Testis (tissue), 3 donors: ENCODE results near the gene KBTBD12. TPM values are rescaled to one million over a fixed set of nuclear protein-coding genes. Genes with fewer than 3 reads are reported as not detected.

ENCODE experiments used
- DNase-seq: peaks from one replicate; pipeline ENCODE4 v3.0.0-alpha.2; 2019
- H3K27ac ChIP-seq, 2 donors: fragments of 200-600 bp; sonication (generic); one replicate each; pipeline ENCODE4 v1.5.1; 2019
- H3K27me3 ChIP-seq: fragments of 200-600 bp; sonication (generic); one replicate; pipeline ENCODE4 v1.5.1; 2019
- H3K36me3 ChIP-seq: fragments of 200-600 bp; sonication (generic); one replicate; pipeline ENCODE4 v1.5.1; 2017; ENCODE audit warnings: low read depth; ENCODE audit errors: missing control alignments
- H3K4me1 ChIP-seq: fragments of 200-600 bp; sonication (generic); one replicate; pipeline ENCODE4 v1.5.1; 2019
- H3K4me3 ChIP-seq, 2 donors: fragments of 200-600 bp; sonication (generic); one replicate each; pipeline ENCODE4 v1.5.1; 2017 to 2019
- H3K9me3 ChIP-seq: fragments of 200-600 bp; sonication (generic); one replicate; pipeline ENCODE4 v1.5.1; 2017
- POLR2A ChIP-seq: fragments of 450-650 bp; IDR thresholded peaks from one replicate; pipeline ENCODE4 v1.6.1; 2017; ENCODE audit warnings: antibody characterized with exemption, mild to moderate bottlenecking, moderate library complexity
- WGBS, 2 donors: methylation state at CpG; one replicate each; pipeline ENCODE4 v1.1.5; 2018; 5-methylcytosine and 5-hydroxymethylcytosine counted together
- intact Hi-C: fragments of 100-400 bp; cut with DNase I; formaldehyde crosslinking; loops from one replicate; pipeline ENCODE4 v1.15.1; 2023; ENCODE audit warnings: low total_unique reads
- polyA plus RNA-seq: library from polyadenylated mRNA; stranded (reverse); fragments of 350-450 nt; fragmentation: Illumina TruSeq; extraction: RNeasy Lipid Tissue Mini Kit (QIAGEN cat#74804); gene quantifications from one replicate; pipeline ENCODE4 v1.2.3, GENCODE V29; 2014; ENCODE audit warnings: low read depth, low replicate concordance; ENCODE audit not compliant: insufficient read depth
- total RNA-seq, 2 donors: library from RNA; depleted of rRNA; stranded (reverse); fragments of >200 nt; gene quantifications; one replicate each; pipeline ENCODE4 v1.2.3, GENCODE V29; 2016
- TF ChIP-seq, protein P1 (sequence below), 3 experiments: fragments of 450-650 bp in 2 of 3; fragments of 200-600 bp in 1 of 3; sonication (generic) in 1 of 3; IDR thresholded peaks; one replicate each; pipeline ENCODE4 v1.5.1; 2016 to 2019; ENCODE audit warnings: antibody characterized with exemption in 3 of 3, mild to moderate bottlenecking in 2 of 3, moderate library complexity in 1 of 3

KBTBD12 gene
- total and polyA plus RNA-seq, 3 donors from 2014 or later, result 1.6 to 4.6 (median 2.7) TPM

DNA sequence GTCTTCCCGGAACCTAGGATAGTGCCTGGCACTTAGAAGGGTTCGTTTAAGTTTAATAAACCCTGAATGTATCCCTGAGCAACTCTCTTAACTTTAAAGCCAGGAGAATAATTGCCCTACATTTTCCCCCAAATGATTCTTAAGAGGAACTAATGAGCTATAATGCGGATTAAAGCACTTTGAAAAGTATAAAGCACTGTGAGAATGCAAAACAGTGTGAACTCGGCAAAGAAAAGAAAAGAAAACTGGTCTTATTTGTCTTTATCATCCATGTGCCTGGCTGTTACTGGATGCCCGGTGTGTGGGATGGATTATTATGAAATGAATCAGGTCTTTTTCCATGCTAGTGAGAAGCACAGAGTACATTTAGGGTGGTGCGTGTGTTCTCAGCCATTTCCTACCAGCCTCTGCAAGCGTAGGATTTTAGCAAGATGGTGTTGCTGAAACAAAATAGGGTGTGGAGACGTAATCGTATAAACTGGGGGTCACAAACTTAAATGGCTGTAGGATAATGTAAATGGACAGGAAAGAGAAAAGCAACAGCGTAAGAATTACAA, 983 bp downstream of the KBTBD12 start:
- peaks cover 5% of the 10 kb centered on the region for H3K4me1 ChIP-seq
- no peak for DNase-seq
- H3K4me3 ChIP-seq, result peak overlapping the region in 1 of 2 donors; percentile 60
- H3K27ac ChIP-seq, result peak overlapping the region in 1 of 2 donors; percentile 67
- no peaks in the 10 kb centered on the region for H3K27me3 ChIP-seq
- WGBS, 2 donors, result 39 to 55% methylated on average over 10 of the region's 10 CpGs
- H3K36me3 ChIP-seq, result no peaks in the 10 kb centered on the region
- no peak for TF ChIP-seq POLR2A
- TF ChIP-seq, protein P1, sequence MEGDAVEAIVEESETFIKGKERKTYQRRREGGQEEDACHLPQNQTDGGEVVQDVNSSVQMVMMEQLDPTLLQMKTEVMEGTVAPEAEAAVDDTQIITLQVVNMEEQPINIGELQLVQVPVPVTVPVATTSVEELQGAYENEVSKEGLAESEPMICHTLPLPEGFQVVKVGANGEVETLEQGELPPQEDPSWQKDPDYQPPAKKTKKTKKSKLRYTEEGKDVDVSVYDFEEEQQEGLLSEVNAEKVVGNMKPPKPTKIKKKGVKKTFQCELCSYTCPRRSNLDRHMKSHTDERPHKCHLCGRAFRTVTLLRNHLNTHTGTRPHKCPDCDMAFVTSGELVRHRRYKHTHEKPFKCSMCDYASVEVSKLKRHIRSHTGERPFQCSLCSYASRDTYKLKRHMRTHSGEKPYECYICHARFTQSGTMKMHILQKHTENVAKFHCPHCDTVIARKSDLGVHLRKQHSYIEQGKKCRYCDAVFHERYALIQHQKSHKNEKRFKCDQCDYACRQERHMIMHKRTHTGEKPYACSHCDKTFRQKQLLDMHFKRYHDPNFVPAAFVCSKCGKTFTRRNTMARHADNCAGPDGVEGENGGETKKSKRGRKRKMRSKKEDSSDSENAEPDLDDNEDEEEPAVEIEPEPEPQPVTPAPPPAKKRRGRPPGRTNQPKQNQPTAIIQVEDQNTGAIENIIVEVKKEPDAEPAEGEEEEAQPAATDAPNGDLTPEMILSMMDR (IDR thresholded peaks at IDR 0.05), result no peak
- intact Hi-C loops, result no loop called here
- H3K9me3 ChIP-seq, result no peaks in the 10 kb centered on the region

DNA sequence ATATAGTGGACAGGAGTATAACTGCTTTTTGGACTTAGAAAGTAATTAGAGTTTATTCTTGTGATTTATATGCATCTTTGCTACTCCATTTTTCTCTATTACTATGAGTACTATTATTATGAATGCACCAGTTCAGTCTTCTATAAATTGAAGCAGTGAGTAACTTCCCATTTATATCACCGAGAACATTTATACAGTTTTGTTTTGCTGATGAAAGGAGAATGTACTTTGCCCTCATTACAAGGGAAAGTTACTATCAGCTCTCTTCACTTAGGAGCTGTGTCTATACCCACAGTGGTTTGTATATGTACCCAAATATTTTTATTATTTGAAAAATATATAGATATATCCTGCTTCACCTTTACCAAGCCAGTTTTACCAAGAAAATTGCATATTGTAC, 5.7 kb downstream of the KBTBD12 start:
- no peak overlapping the region for H3K4me3 ChIP-seq
- TF ChIP-seq POLR2A, result no peak
- TF ChIP-seq, protein P1 (IDR thresholded peaks at IDR 0.05), result no peak
- WGBS, 2 donors, result 86 to 91% methylated on average over 1 of the region's 1 CpG
- DNase-seq, result no peak
- no peaks in the 10 kb centered on the region for H3K4me1 ChIP-seq
- no peaks in the 10 kb centered on the region for H3K9me3 ChIP-seq
- H3K27ac ChIP-seq, result no peak overlapping the region
- H3K36me3 ChIP-seq, result no peaks in the 10 kb centered on the region
- H3K27me3 ChIP-seq, result no peaks in the 10 kb centered on the region
- intact Hi-C loops, result no loop called here

DNA sequence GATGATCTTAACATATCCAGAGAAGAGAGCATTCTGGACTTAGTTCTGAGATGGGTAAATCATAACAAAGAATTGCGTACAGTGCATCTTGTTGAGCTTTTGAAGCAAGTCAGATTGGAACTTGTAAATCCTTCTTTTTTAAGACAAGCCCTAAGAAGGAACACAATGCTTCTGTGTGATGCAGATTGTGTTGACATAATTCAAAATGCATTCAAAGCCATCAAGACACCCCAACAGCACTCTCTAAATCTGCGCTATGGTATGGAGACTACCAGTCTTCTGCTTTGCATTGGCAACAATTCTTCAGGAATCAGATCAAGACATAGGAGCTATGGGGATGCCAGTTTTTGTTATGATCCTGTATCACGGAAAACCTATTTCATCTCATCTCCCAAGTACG, 8.6 kb downstream of the KBTBD12 start:
- DNase-seq, result no peak
- TF ChIP-seq POLR2A, result no peak
- TF ChIP-seq, protein P1 (IDR thresholded peaks at IDR 0.05), result no peak
- H3K36me3 ChIP-seq, result no peaks in the 10 kb centered on the region
- H3K9me3 ChIP-seq, result no peaks in the 10 kb centered on the region
- H3K27me3 ChIP-seq, result no peaks in the 10 kb centered on the region
- H3K4me1 ChIP-seq, result no peaks in the 10 kb centered on the region
- H3K4me3 ChIP-seq, result no peak overlapping the region
- intact Hi-C loops, result no loop called here
- 86 to 94% methylated on average over 4 of the region's 4 CpGs for WGBS, 2 donors
- H3K27ac ChIP-seq, result no peak overlapping the region

GRCh38 chr3:127925384-127925783, 10.4 kb downstream of the KBTBD12 start:
- Histone ChIP-seq H3K9me3 (no peaks in the 10 kb centered on the region), H3K27me3 (no peaks in the 10 kb centered on the region), H3K4me3 (no peak overlapping the region), H3K36me3 (no peaks in the 10 kb centered on the region), H3K4me1 (no peaks in the 10 kb centered on the region), H3K27ac (no peak overlapping the region)
- WGBS, 2 donors, result 66 to 79% methylated on average over 2 of the region's 2 CpGs
- TF ChIP-seq POLR2A, result no peak
- TF ChIP-seq, protein P1 (IDR thresholded peaks at IDR 0.05), result no peak
- intact Hi-C loops, result no loop called here
- no peak for DNase-seq

DNA sequence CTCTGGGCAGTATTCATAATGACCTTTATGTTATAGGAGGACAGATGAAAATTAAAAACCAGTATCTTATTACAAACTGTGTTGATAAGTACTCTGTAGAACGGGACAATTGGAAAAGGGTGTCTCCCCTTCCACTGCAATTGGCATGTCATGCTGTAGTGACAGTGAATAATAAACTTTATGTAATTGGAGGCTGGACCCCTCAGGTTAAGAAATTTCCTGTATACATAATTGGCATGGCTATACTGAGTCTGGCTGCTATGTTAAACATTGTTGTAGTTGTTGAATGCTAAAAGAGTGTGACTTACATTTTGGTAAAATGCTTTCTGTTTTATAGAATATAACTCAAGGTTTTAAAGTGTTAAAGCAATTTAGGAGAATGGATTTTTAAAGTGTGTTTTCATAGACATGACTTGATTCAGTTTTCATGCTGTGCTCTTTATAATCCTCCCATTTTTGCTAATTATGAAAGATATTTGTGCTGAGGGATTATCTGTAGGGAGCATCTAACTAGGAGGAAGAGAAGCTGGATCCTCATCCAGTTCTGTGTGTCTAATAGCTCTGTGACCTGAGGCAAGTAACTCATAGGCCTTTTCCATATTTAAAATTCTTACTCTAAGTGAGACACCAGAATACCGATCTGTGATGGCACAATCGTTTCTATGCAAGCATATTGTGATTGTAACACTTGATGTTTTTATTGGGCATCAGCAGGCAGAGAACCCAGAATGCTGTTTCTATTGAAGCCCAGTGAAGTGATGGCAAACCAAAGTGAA, 13.0 kb downstream of the KBTBD12 start:
- Histone ChIP-seq H3K36me3 (no peaks in the 10 kb centered on the region), H3K4me3 (no peak overlapping the region), H3K27me3 (no peaks in the 10 kb centered on the region), H3K27ac (no peak overlapping the region), H3K4me1 (no peaks in the 10 kb centered on the region), H3K9me3 (no peaks in the 10 kb centered on the region)
- intact Hi-C loops, result no loop called here
- DNase-seq, result no peak
- 78 to 95% methylated on average over 3 of the region's 3 CpGs for WGBS, 2 donors
- no peak for TF ChIP-seq POLR2A
- TF ChIP-seq, protein P1 (IDR thresholded peaks at IDR 0.05), result no peak
